ENCODE measurements around the gene KDM8.

- TF ChIP-seq POLR2A (IDR thresholded peaks at IDR 0.05) = no peak
- TF ChIP-seq POLR2AphosphoS5 (IDR thresholded peaks at IDR 0.05) = peak in 1 of 3 donors; percentile 11
Observed at GRCh38 chr16:27174007-27174406, 29.3 kb upstream of the KDM8 start.

All from transverse colon (tissue), 3 donors.